Measurements from ENCODE around the gene SLC44A4.
"Not testable (repeated sequence)": the region's sequence is repeated elsewhere in the genome, so short reads cannot be mapped to it uniquely, and the experiment has no call there.

SLC44A4 gene

DNA sequence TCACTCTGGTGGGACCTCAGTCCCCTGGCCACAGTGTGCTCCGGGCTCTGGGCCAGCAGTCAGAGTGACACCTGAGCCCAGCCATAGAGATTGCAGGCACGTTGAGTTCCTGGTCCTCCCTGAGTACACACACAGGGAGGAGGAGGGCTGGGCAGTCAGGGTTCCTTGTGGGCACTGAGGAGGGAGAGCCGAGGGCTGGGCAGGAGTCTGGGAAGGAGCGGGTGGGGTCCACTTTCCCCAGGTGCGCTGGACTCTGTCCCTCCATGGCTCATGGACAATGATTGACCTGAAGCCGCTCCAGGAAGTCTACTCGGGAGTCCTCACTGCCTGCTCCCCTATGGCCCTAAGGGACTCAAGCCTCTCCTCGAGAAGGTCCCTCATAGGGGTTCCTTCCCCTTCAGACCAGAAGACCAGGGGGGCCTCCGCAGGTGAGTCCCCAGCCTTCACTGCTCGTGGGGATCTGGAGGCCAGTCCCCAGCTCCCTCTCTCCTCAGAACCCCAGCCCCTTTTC is 1.1 kb downstream of the SLC44A4 start:
- no peak overlapping the region for H3K27ac Mint-ChIP-seq
- no peaks in the 10 kb centered on the region for H3K4me1 Mint-ChIP-seq (ENCODE audit: low read depth)
- H3K27me3 Mint-ChIP-seq = no peaks in the 10 kb centered on the region
- H3K4me3 Mint-ChIP-seq = no peak overlapping the region
- peaks cover 21% of the 10 kb centered on the region for H3K36me3 Mint-ChIP-seq (ENCODE audit: low read depth)
- H3K9me3 Mint-ChIP-seq = no peaks in the 10 kb centered on the region

DNA sequence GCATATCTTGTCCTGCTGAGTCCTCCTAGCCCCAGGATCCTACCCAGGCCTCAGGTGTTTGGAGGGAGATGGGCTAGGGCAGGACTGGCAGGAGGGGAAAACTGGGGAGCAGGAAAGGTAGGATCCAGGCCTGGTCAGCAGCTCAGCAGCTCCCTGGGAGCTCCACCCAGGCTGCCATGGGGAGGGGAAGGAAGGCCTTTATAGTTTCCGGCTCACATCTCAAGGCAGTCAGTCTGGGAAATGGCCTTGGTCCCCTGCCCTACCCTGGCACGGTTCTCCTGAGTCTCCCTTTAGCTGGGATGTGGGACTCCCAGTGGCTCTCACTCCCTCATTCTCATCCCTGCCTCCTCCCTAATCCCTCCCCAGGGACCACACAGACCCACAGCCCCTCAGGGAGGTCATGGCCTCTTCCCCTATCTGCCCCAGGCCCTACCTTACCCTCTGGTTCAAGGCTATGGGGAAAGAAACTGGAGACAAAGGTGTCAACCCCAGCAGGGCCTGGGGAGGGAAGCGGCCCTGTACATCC is 1.6 kb downstream of the SLC44A4 start:
- Mint-ChIP-seq H3K4me1 (ENCODE audit: low read depth) (no peaks in the 10 kb centered on the region), H3K36me3 (ENCODE audit: low read depth) (peaks cover 16% of the 10 kb centered on the region), H3K4me3 (no peak overlapping the region), H3K27me3 (no peaks in the 10 kb centered on the region), H3K27ac (no peak overlapping the region), H3K9me3 (no peaks in the 10 kb centered on the region)

DNA sequence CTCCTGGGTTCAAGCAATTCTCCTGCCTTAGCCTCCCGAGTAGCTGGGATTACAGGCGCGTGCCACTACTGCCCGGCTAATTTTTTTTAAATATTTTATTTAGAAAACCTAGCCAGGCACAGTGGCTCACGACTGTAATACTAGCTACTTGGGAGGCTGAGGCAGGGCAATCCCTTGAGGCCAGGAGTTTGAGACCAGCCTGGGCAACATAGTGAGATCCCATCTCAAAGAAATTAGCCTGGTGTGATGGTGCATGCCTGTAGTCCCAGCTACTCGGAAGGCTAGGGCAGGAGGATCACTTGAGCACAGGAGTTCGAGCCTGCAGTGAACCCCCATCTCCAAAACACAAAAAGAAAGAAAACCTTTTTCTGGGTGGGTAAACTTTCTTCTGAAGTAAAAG is 2.4 kb downstream of the SLC44A4 start:
- H3K4me1 Mint-ChIP-seq (ENCODE audit: low read depth) = no peaks in the 10 kb centered on the region
- H3K9me3 Mint-ChIP-seq = no peaks in the 10 kb centered on the region
- H3K36me3 Mint-ChIP-seq (ENCODE audit: low read depth) = peaks cover 11% of the 10 kb centered on the region
- no peak overlapping the region for H3K27ac Mint-ChIP-seq
- no peaks in the 10 kb centered on the region for H3K27me3 Mint-ChIP-seq
- H3K4me3 Mint-ChIP-seq = no peak overlapping the region

DNA sequence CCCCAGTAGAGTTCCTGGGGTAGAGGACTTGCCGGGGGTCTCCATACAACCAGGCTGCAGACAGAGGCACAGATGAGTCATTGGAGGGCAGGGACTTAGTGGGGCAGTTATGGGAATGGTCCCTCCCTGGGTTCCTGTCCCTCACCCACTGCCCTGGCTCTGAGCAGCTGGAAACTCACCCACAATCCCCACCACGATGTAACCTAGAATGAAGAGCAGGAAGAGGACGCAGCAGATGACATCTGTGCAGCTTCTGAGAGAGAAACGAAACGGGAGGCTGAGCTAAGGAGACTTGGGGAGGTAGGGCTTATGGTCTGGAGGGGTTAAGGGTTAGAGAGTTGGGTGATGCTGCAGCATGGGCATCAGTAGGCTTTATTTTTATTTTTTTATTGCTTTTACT is 2.9 kb downstream of the SLC44A4 start:
- Mint-ChIP-seq H3K27me3 (no peaks in the 10 kb centered on the region), H3K9me3 (no peaks in the 10 kb centered on the region), H3K4me1 (ENCODE audit: low read depth) (peaks cover 3% of the 10 kb centered on the region), H3K4me3 (no peak overlapping the region), H3K27ac (no peak overlapping the region), H3K36me3 (ENCODE audit: low read depth) (peaks cover 6% of the 10 kb centered on the region)

DNA sequence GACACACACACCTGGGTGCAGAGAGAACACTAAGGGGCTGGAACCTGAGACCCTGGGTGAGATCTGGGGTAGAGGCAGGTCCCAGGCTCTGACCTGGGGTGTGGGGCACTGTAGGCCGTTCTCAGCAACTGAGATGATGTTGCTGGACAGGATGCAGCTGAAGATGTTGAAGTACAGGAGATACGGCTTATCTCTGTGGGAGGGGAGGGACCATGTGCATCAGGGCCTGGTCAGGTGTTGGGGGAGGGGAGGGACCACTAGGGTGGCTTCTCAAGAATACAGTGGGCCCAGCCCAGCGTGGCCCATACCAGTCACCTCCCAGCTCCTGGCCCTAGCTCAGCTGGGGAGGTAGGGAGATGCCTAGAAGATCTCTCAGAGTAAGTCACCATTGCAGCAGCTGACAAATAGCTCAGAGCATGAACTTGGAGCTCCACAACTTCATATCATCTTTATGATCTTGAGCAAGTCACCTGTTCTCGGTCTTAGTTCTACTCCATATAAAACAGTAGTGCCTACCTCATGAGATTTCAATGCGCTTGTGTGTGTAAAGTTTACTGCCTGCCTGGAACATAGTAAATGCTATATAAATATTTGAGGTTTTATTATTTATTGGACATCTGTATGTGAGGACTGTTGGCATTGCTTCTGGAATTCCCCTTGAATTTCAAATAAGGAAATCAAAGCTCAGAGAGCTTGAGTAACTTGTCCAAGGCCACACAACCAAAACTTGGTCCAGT is 3.8 kb downstream of the SLC44A4 start:
- H3K27ac Mint-ChIP-seq = peak overlapping the region; percentile 26
- H3K4me3 Mint-ChIP-seq = no peak overlapping the region
- no peaks in the 10 kb centered on the region for H3K9me3 Mint-ChIP-seq
- H3K27me3 Mint-ChIP-seq = no peaks in the 10 kb centered on the region
- H3K4me1 Mint-ChIP-seq (ENCODE audit: low read depth) = peaks cover 3% of the 10 kb centered on the region
- no peaks in the 10 kb centered on the region for H3K36me3 Mint-ChIP-seq (ENCODE audit: low read depth)

DNA sequence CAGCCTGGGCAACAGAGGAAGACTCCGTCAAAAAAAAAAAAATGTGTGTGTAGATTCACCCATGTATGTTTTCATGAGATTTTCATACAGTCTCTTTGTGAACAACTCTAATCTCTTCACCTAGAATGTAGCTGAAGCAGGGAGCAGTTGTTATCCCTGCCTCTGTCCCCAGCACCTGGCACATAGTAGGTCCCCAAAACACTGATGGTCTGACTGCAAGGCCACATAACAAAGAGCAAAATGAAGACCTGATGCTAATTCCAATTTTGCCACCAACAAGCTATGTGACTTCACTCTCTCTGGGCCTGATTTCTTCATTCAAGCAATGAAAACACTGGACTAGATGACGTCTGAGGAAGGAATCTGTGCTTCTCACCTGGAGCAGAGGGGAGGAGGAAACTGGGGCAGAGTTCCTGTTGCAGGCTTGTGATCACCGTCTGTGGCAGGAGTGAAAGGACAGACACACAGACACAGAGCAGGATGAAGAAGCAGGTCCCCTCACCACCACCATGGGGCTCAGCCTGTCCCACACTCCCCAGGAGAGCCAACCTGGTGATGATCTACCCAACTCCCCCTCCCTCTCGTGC is 4.6 kb downstream of the SLC44A4 start:
- no peaks in the 10 kb centered on the region for H3K9me3 Mint-ChIP-seq
- H3K4me3 Mint-ChIP-seq = no peak overlapping the region
- H3K27me3 Mint-ChIP-seq = no peaks in the 10 kb centered on the region
- H3K4me1 Mint-ChIP-seq (ENCODE audit: low read depth) = peaks cover 3% of the 10 kb centered on the region
- H3K27ac Mint-ChIP-seq = no peak overlapping the region
- no peaks in the 10 kb centered on the region for H3K36me3 Mint-ChIP-seq (ENCODE audit: low read depth)

DNA sequence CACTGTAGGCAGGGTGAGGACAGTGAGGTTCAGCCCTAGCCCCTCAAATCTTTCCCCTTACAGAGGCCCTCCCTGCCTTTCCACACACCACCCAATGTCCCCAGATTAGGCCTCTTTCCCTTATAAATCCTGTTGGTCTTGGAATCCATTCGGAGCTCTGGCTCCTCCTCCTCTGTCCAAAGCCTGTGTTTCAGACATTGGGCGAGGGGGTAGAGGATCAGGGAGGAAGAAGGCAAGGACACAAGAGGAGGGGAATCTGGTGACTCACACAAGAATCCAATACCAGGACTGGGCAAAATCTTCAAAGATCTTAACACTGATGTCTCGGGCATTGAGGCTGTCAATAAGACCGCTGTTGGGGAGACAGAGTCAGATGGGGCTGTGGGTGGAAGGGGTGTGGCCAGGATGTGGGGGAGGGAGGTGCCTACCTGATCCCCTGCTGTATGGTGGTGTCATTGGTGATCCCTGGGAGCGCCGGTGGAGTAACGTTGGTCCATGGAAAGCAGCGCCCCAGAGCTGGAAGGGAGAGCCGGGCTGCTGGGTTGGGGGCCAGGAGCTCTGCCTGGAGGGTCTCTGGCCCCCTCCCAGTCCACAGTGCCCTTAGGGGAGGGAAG is 7.6 kb downstream of the SLC44A4 start:
- Mint-ChIP-seq H3K36me3 (ENCODE audit: low read depth) (no peaks in the 10 kb centered on the region), H3K27ac (no peak overlapping the region), H3K9me3 (no peaks in the 10 kb centered on the region), H3K4me3 (no peak overlapping the region), H3K4me1 (ENCODE audit: low read depth) (peaks cover 3% of the 10 kb centered on the region), H3K27me3 (no peaks in the 10 kb centered on the region)

DNA sequence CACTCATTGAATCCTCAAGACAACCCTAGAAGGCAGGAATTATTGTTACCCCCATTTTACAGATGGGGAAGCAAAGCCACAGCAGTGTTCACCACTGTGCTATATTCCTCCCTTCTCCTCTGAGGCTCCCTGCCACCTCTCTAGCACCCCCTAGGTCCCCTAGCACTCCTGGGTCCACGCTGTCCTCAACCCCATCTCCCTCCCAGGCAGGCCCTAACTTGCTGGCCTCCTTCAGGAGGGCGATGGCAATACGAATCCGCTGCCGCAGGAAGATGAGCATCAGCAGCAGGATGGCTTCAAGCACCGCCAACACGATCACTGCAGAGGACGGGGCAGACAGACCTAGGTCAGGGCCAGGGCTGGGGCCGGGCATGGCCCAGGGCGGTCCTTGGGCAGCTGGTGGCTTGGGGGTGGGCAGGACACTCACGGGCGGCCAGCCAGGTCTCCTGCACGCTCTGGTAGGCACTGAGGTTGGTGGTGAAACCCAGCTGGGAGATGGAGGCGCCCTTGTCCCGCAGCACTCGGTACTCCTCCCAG is 8.3 kb downstream of the SLC44A4 start:
- no peak overlapping the region for H3K27ac Mint-ChIP-seq

DNA sequence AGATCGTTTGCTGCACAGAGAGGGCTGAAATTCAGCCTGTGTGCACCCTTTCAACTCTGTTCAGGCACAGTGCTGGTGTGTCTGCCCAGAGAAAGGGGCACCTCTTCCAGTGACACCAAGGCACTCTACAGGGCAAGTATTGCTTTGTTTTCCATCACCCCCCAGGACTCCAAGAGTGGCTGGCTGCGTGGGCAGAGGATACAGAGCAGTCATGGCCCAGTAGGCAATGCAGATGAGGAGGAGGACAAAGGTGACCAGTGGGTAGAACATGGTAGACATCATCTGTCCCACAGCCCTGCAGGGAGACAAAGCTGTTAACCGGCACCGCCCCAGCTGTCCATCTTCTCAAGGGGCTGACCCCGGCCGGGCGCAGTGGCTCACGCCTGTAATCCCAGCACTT is 9.5 kb downstream of the SLC44A4 start:
- H3K4me3 Mint-ChIP-seq = no peak overlapping the region
- no peak overlapping the region for H3K27ac Mint-ChIP-seq
- H3K27me3 Mint-ChIP-seq = no peaks in the 10 kb centered on the region
- H3K36me3 Mint-ChIP-seq (ENCODE audit: low read depth) = no peaks in the 10 kb centered on the region
- H3K4me1 Mint-ChIP-seq (ENCODE audit: low read depth) = peaks cover 12% of the 10 kb centered on the region
- H3K9me3 Mint-ChIP-seq = no peaks in the 10 kb centered on the region

More for the DNA sequence above, 8.3 kb downstream of the SLC44A4 start:
- peaks cover 3% of the 10 kb centered on the region for H3K4me1 Mint-ChIP-seq (ENCODE audit: low read depth)
- H3K27me3 Mint-ChIP-seq = no peaks in the 10 kb centered on the region
- H3K4me3 Mint-ChIP-seq = no peak overlapping the region
- no peaks in the 10 kb centered on the region for H3K9me3 Mint-ChIP-seq
- no peaks in the 10 kb centered on the region for H3K36me3 Mint-ChIP-seq (ENCODE audit: low read depth)

DNA sequence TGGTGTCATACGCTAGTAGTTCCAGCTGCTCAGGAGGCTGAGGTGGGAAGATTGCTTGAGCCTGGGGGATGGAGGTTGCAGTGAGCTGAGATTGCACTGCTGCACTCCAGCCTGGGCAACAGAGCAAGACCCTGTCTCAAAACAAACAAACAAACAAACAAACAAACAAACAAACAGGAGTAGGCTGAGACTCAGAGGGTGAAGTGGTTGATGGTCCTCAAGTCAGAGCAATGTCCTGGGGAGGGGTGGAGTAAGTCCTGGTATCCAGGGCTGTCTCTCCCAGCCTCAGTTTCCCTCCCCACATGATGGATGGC is 10.2 kb downstream of the SLC44A4 start:
- H3K27ac Mint-ChIP-seq; H3K9me3 Mint-ChIP-seq; H3K4me3 Mint-ChIP-seq; H3K27me3 Mint-ChIP-seq; H3K36me3 Mint-ChIP-seq (ENCODE audit: low read depth): not testable (repeated sequence)
- H3K4me1 Mint-ChIP-seq (ENCODE audit: low read depth) = peaks cover 19% of the 10 kb centered on the region

DNA sequence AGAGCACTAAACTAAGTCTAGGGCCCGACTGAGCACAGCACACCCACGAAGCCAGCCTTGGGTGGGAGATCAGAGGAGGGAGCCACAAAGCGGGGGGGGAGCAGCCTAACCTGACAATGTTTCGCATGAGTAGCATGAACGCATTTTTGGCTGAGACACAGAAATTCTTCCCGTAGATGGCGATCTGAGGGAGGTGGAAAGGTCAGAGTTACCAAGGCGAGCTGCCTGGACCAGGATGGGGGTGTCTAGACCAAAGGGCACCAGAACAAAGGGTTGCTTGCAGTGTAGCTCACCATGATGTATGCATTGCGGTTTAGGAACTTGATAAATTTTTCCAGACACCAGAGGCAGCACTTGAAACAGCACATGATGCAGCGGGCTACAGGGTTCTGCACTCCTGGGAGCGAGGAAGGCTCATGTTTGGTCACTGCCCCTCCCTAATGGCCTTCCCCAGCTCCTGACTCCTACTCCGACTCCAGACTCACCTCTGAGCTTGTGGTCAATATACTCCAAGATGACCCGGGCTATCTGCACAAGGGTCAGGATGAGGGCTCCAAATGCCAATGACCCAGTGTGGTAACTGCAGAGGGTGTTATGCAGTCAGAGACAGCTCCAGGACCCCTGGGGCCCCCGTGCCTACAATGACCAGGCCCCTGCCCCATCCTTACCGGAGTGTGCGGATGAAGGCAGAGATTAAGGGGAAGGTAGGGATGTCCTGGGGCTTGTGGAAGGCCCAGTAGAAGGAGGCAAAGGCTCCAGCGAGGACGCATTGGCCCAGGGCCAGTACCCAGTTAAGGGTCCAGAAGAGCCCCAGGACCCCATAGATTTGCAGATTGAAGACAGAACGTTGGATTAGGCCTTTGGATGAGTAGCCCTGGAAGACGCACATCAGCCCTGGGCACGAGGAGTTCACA is 13.3 kb downstream of the SLC44A4 start:
- H3K4me3 Mint-ChIP-seq = peak overlapping the region; percentile 14
- peak overlapping the region; percentile 12 for H3K27ac Mint-ChIP-seq
- no peaks in the 10 kb centered on the region for H3K9me3 Mint-ChIP-seq
- peaks cover 31% of the 10 kb centered on the region for H3K4me1 Mint-ChIP-seq (ENCODE audit: low read depth)
- H3K36me3 Mint-ChIP-seq (ENCODE audit: low read depth) = peaks cover 4% of the 10 kb centered on the region
- H3K27me3 Mint-ChIP-seq = no peaks in the 10 kb centered on the region

DNA sequence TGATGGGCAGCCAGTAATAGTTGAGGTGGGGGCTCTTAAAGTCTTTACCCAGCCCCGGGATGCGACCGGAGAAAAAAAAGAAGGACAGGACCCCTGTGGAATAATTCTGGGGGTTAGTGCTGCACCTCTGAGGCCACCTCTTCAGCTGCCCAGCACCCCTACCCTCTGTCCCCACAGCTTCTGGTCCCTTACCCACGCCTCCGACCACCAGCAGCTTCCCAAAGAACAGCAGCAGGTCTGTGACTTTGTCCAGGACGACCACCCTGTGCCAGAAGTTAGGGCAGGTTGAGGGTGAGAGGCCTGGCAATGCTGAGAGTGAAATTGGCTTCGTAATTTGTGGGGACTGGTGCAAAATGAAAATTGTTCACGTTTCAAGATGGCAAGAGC is 14.0 kb downstream of the SLC44A4 start:
- Mint-ChIP-seq H3K36me3 (ENCODE audit: low read depth) (peaks cover 4% of the 10 kb centered on the region), H3K27me3 (no peaks in the 10 kb centered on the region), H3K4me3 (peak overlapping the region; percentile 14), H3K4me1 (ENCODE audit: low read depth) (peaks cover 31% of the 10 kb centered on the region), H3K27ac (peak overlapping the region; percentile 12), H3K9me3 (no peaks in the 10 kb centered on the region)

DNA sequence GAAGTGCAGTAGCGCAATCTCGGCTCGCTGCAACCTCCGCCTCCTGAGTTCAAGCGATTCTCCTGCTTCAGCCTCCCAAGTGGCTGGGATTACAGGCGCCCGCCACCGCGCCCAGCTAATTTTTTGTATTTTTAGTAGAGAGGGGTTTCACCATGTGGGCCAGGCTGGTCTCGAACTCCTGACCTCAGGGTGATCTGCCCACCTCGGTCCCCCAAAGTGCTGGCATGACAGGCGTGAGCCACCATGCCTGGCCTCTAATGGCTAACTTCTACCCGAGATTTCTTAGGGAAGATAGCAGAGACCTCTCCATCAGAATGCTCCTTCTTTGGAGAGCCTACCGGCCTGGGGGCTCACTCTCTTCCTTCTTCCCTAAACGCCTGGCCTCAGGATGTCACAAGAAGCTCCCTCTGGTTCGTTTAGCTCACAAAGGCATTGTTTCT is 14.7 kb downstream of the SLC44A4 start:
- Mint-ChIP-seq H3K27ac (peak overlapping the region; percentile 94), H3K4me3 (peak overlapping the region; percentile 88), H3K36me3 (ENCODE audit: low read depth) (peaks cover 10% of the 10 kb centered on the region), H3K4me1 (ENCODE audit: low read depth) (peaks cover 31% of the 10 kb centered on the region)
- not testable (repeated sequence) for H3K9me3 Mint-ChIP-seq, H3K27me3 Mint-ChIP-seq
